GM12872 (cell line): ENCODE measurements around the gene HMCN1.

Experiments used
- CTCF ChIP-seq: IDR thresholded peaks from 3 replicates; pipeline ENCODE4 v1.5.1; 2011; ENCODE audit warnings: low read depth, mild to moderate bottlenecking, low read length, moderate library complexity; ENCODE audit not compliant: insufficient read depth

HMCN1 gene

GRCh38 chr1:185768371-185768770 lies 34.2 kb downstream of the HMCN1 start:
- no peak for TF ChIP-seq CTCF

- no peak for TF ChIP-seq CTCF
Observed at GRCh38 chr1:185769136-185769535, 34.9 kb downstream of the HMCN1 start.

GRCh38 chr1:185774394-185774793 lies 40.2 kb downstream of the HMCN1 start:
- no peak for TF ChIP-seq CTCF

- TF ChIP-seq CTCF: no peak
Observed at GRCh38 chr1:185775501-185775900, 41.3 kb downstream of the HMCN1 start.

GRCh38 chr1:185776522-185776921 lies 42.3 kb downstream of the HMCN1 start:
- no peak for TF ChIP-seq CTCF

GRCh38 chr1:185785586-185785985 lies 51.4 kb downstream of the HMCN1 start:
- no peak for TF ChIP-seq CTCF

- TF ChIP-seq CTCF: no peak
Observed at GRCh38 chr1:185786524-185786923, 52.3 kb downstream of the HMCN1 start.

- TF ChIP-seq CTCF: no peak
Observed at GRCh38 chr1:185787238-185787637, 53.0 kb downstream of the HMCN1 start.
